Measurements from ENCODE around the gene CEP95.
"Not testable (repeated sequence)": the region's sequence is repeated elsewhere in the genome, so short reads cannot be mapped to it uniquely, and the experiment has no call there.

Gene CEP95

DNA sequence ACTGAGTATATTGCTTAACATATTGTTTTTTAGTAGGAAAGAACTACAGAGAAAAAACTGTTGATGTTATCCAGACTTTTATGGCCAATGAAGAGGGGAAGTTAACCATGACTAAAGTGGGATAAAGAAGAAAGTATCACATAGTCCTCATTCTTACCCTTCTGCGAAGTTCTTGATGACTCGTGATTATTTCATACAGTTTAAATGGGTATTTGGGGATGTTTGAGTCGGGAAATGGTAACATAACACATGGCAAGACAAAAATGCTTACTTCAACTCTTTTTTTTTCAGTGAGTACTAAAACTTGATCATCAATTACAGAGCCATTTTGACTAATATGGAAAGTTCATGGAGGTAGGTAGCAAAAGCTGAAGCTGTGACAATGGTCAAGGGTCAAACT lies 14.8 kb upstream of the CEP95 start:
- no peak overlapping the region for H3K27ac ChIP-seq (ENCODE audit: low read length)
- 0 out of 2 replicates have a peak, but pooled peaks cover 5% of the 10 kb centered on the region for H3K36me3 ChIP-seq (replicated peaks; ENCODE audit: insufficient read depth, low read length)
- no peak for TF ChIP-seq EZH2 (optimal IDR thresholded peaks at IDR 0.05; ENCODE audit: low read depth, low read length)
- no peak for TF ChIP-seq EZH2phosphoT487 (IDR thresholded peaks at IDR 0.05; ENCODE audit: low read length)
- TF ChIP-seq, protein P1, sequence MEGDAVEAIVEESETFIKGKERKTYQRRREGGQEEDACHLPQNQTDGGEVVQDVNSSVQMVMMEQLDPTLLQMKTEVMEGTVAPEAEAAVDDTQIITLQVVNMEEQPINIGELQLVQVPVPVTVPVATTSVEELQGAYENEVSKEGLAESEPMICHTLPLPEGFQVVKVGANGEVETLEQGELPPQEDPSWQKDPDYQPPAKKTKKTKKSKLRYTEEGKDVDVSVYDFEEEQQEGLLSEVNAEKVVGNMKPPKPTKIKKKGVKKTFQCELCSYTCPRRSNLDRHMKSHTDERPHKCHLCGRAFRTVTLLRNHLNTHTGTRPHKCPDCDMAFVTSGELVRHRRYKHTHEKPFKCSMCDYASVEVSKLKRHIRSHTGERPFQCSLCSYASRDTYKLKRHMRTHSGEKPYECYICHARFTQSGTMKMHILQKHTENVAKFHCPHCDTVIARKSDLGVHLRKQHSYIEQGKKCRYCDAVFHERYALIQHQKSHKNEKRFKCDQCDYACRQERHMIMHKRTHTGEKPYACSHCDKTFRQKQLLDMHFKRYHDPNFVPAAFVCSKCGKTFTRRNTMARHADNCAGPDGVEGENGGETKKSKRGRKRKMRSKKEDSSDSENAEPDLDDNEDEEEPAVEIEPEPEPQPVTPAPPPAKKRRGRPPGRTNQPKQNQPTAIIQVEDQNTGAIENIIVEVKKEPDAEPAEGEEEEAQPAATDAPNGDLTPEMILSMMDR (IDR thresholded peaks at IDR 0.05; ENCODE audit: low read length), result no peak
- H3K79me2 ChIP-seq (ENCODE audit: low read length), result peaks cover 27% of the 10 kb centered on the region
- no peak for DNase-seq
- H3K4me1 ChIP-seq (ENCODE audit: low read length), result no peaks in the 10 kb centered on the region
- H3K4me2 ChIP-seq (ENCODE audit: low read depth, low read length), result no peak overlapping the region
- no peaks in the 10 kb centered on the region for H3K9me2 ChIP-seq (replicated peaks; ENCODE audit: insufficient read depth, low read length)
- no peaks in the 10 kb centered on the region for H3K9me3 ChIP-seq (replicated peaks; ENCODE audit: insufficient read depth, low read length)
- no peaks in the 10 kb centered on the region for H3K27me3 ChIP-seq (replicated peaks; ENCODE audit: insufficient read depth, low read length)
- peaks cover 8% of the 10 kb centered on the region for H3F3A ChIP-seq (ENCODE audit: insufficient read depth, low read length)
- no peak overlapping the region for H2AFZ ChIP-seq (ENCODE audit: low read length)
- no peaks in the 10 kb centered on the region for H4K20me1 ChIP-seq (ENCODE audit: insufficient read depth, low read length)
- H3K9ac ChIP-seq (ENCODE audit: low read length), result no peak overlapping the region
- no peak overlapping the region for H3K4me3 ChIP-seq (ENCODE audit: low read length)

DNA sequence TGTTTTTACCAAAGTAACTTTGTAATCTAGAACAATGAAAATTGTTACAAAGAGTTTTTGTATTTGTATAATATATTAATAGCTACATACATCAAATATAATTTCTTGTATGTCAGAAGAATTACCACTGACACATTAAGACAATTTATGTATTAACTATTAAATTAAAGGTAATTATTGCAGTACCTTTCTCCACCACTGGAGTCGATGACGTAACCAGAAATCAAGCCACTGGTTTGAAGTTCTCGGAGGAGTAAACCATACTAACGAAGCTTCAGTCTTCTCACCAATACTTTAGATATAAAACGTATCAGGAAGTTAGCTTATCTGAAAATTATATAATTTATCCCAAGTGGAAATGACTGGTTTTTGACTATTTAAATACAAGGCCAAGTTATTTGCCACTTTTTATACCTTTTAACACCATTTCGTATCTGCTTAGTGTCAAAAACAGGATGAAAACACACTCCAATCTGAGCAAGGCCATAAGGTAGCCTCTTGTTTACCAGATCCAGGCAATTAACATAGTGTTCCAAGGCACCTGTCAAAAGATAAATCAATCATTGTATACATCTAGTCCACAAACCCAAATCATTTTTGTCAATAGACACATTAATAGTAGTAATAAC lies 14.2 kb upstream of the CEP95 start:
- no peaks in the 10 kb centered on the region for H3K9me3 ChIP-seq (replicated peaks; ENCODE audit: insufficient read depth, low read length)
- H3K27ac ChIP-seq (ENCODE audit: low read length), result no peak overlapping the region
- H3K9me2 ChIP-seq (replicated peaks; ENCODE audit: insufficient read depth, low read length), result no peaks in the 10 kb centered on the region
- peaks cover under 1% of the 10 kb centered on the region; the same call in 1 of the 2 replicates for H3K4me1 ChIP-seq (ENCODE audit: low read length)
- peaks cover 27% of the 10 kb centered on the region for H3K79me2 ChIP-seq (ENCODE audit: low read length)
- no peak overlapping the region for H3K4me2 ChIP-seq (ENCODE audit: low read depth, low read length)
- no peaks in the 10 kb centered on the region for H3K27me3 ChIP-seq (replicated peaks; ENCODE audit: insufficient read depth, low read length)
- H3K9ac ChIP-seq (ENCODE audit: low read length), result no peak overlapping the region
- no peak overlapping the region for H3K4me3 ChIP-seq (ENCODE audit: low read length)
- DNase-seq, result peak; percentile 49
- 0 out of 2 replicates have a peak, but pooled peaks cover 5% of the 10 kb centered on the region for H3K36me3 ChIP-seq (replicated peaks; ENCODE audit: insufficient read depth, low read length)
- H2AFZ ChIP-seq (ENCODE audit: low read length), result no peak overlapping the region
- no peak for TF ChIP-seq EZH2 (optimal IDR thresholded peaks at IDR 0.05; ENCODE audit: low read depth, low read length)
- TF ChIP-seq, protein P1 (IDR thresholded peaks at IDR 0.05; ENCODE audit: low read length), result peak; percentile 55
- H4K20me1 ChIP-seq (ENCODE audit: insufficient read depth, low read length), result no peaks in the 10 kb centered on the region
- H3F3A ChIP-seq (ENCODE audit: insufficient read depth, low read length), result peaks cover 14% of the 10 kb centered on the region

- peaks cover 29% of the 10 kb centered on the region for H3F3A ChIP-seq (ENCODE audit: insufficient read depth, low read length)
- no peak overlapping the region for H3K4me2 ChIP-seq (ENCODE audit: low read depth, low read length)
- peaks cover 27% of the 10 kb centered on the region for H3K79me2 ChIP-seq (ENCODE audit: low read length)
- H3K36me3 ChIP-seq (replicated peaks; ENCODE audit: insufficient read depth, low read length), result 0 out of 2 replicates have a peak, but pooled peaks cover 5% of the 10 kb centered on the region
- H3K9me3 ChIP-seq (replicated peaks; ENCODE audit: insufficient read depth, low read length), result no peaks in the 10 kb centered on the region
- H2AFZ ChIP-seq (ENCODE audit: low read length), result no peak overlapping the region
- no peaks in the 10 kb centered on the region for H3K9me2 ChIP-seq (replicated peaks; ENCODE audit: insufficient read depth, low read length)
- no peaks in the 10 kb centered on the region; the same call in 1 of the 2 replicates for H4K20me1 ChIP-seq (ENCODE audit: insufficient read depth, low read length)
- no peak for DNase-seq
- no peak overlapping the region for H3K27ac ChIP-seq (ENCODE audit: low read length)
- TF ChIP-seq, protein P1 (IDR thresholded peaks at IDR 0.05; ENCODE audit: low read length), result no peak
- no peak for TF ChIP-seq EZH2 (optimal IDR thresholded peaks at IDR 0.05; ENCODE audit: low read depth, low read length)
- TF ChIP-seq EZH2phosphoT487 (IDR thresholded peaks at IDR 0.05; ENCODE audit: low read length), result no peak
- H3K4me3 ChIP-seq (ENCODE audit: low read length), result no peak overlapping the region
- H3K27me3 ChIP-seq (replicated peaks; ENCODE audit: insufficient read depth, low read length), result no peaks in the 10 kb centered on the region
- no peak overlapping the region for H3K9ac ChIP-seq (ENCODE audit: low read length)
- H3K4me1 ChIP-seq (ENCODE audit: low read length), result peaks cover 15% of the 10 kb centered on the region; the same call in 1 of the 2 replicates
Observed at GRCh38 chr17:64494121-64494520, 12.7 kb upstream of the CEP95 start.

DNA sequence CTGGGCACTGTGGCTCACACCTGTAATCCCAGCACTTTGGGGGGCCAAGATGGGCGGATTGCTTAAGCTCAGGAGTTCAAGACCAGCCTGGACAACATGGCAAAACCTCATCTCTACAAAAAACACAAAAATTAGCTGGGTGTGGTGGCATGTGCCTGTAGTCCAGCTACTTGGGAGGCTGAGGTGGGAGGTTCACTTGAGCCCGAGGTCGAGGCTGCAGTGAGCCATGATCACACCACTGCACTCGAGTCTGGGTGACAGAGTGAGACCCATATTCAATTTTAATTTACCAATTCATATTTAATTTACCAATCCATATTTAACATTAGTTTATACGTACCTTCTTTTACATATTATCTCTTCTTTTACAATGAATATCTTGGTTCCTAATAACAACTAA lies 11.5 kb upstream of the CEP95 start:
- Histone ChIP-seq H3K4me2 (ENCODE audit: low read depth, low read length) (peak overlapping the region; percentile 89; the same call in 1 of the 2 replicates), H3K79me2 (ENCODE audit: low read length) (peaks cover 35% of the 10 kb centered on the region), H3F3A (ENCODE audit: insufficient read depth, low read length) (peaks cover 41% of the 10 kb centered on the region), H3K4me1 (ENCODE audit: low read length) (peaks cover 16% of the 10 kb centered on the region; the same call in 1 of the 2 replicates)
- not testable (repeated sequence) for H4K20me1 ChIP-seq (ENCODE audit: insufficient read depth, low read length); H3K9ac ChIP-seq (ENCODE audit: low read length); DNase-seq; H2AFZ ChIP-seq (ENCODE audit: low read length); H3K27ac ChIP-seq (ENCODE audit: low read length); H3K4me3 ChIP-seq (ENCODE audit: low read length); H3K9me3 ChIP-seq (replicated peaks; ENCODE audit: insufficient read depth, low read length); H3K27me3 ChIP-seq (replicated peaks; ENCODE audit: insufficient read depth, low read length); H3K36me3 ChIP-seq (replicated peaks; ENCODE audit: insufficient read depth, low read length); H3K9me2 ChIP-seq (replicated peaks; ENCODE audit: insufficient read depth, low read length)

All from MM.1S (cell line).